ENCODE measurements around the gene MSANTD3.

- TF ChIP-seq CTCF (IDR thresholded peaks at IDR 0.05; ENCODE audit: borderline replicate concordance, extremely low read depth, low read length, poor library complexity, severe bottlenecking) (no peak), EZH2 (IDR thresholded peaks at IDR 0.05; ENCODE audit: borderline replicate concordance, low read depth, low read length, severe bottlenecking) (no peak)
Observed at GRCh38 chr9:100448266-100448665, 21.3 kb downstream of the MSANTD3 start.
